Dermis lymphatic vessel endothelial cell (primary cell): Measurements from ENCODE around the gene NKX2-2. TPM values are rescaled to one million over a fixed set of nuclear protein-coding genes. Genes with fewer than 3 reads are reported as not detected.

ENCODE experiments used
- total RNA-seq: library from RNA; depleted of rRNA; stranded (reverse); fragments of >200 nt; gene quantifications from 2 replicates; pipeline ENCODE4 v1.2.1, GENCODE V29; 2014

Gene NKX2-2
- total RNA-seq = not detected in 2 replicates

GRCh38 chr20:21513881-21514540 lies at the start of gene NKX2-2:
Gene NKX2-2, minus strand, starts transcription at chr20:21514064. Its CDS starts 395 bp downstream, at chr20:21513669.

Other genes with a start within 250 kb of the NKX2-2 start
- 75.6 and 105 TPM in 2 replicates for gene XRN2, start 210.7 kb downstream of the NKX2-2 start, total RNA-seq
- not detected in 2 replicates for gene NKX2-4, start 116.5 kb downstream of the NKX2-2 start, total RNA-seq
- not detected in 2 replicates for gene PAX1, start 191.6 kb upstream of the NKX2-2 start, total RNA-seq